ENCODE results near the gene ITGAX. TPM values are rescaled to one million over a fixed set of nuclear protein-coding genes. Genes with fewer than 3 reads are reported as not detected.
A peak's percentile ranks its signal among the peaks of the same experiment; 100 is the strongest.

The ITGAX gene
- total and polyA plus RNA-seq, 2 donors (not counting 1 experiment from before 2014, with no cell fraction given), result under 0.01 TPM; not detected in 1

DNA sequence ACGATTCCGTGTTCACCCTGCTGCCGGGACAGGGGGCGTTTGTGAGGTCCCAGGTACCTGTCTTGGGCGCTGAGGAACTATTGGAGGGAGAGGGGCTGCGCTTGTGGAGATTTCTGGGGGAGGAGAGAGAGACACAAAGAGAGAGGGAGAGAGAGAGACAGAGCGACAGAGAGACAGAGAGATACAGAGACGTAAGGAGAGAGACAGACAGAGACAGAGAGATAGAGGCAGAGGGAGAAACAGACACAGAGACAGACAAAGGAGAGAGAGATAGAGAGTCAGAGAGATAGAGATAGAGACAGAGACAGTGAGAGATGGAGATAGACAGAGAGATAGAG lies 24.5 kb upstream of the ITGAX start:
- H3K4me3 ChIP-seq (replicated peaks in 1 of 4; ENCODE audit: control extremely low read depth in 1 of 4, insufficient read depth in 1 of 4, low read depth in 3 of 4, low read length in 4 of 4), result no peak overlapping the region
- no peaks in the 10 kb centered on the region for H3K36me3 ChIP-seq (ENCODE audit: control insufficient read depth, insufficient read depth, low read length)
- no peak overlapping the region for H3K27ac ChIP-seq (ENCODE audit: insufficient read depth, low read length)
- DNase-seq (ENCODE audit: low read depth in 2 of 2), result no peak
- H3K9me3 ChIP-seq (ENCODE audit: control insufficient read depth, insufficient read depth, low read depth, low read length), result no peaks in the 10 kb centered on the region
- no peaks in the 10 kb centered on the region for H3K4me1 ChIP-seq (ENCODE audit: control insufficient read depth, extremely low read depth, insufficient read depth, low read length)
- TF ChIP-seq, protein P1, sequence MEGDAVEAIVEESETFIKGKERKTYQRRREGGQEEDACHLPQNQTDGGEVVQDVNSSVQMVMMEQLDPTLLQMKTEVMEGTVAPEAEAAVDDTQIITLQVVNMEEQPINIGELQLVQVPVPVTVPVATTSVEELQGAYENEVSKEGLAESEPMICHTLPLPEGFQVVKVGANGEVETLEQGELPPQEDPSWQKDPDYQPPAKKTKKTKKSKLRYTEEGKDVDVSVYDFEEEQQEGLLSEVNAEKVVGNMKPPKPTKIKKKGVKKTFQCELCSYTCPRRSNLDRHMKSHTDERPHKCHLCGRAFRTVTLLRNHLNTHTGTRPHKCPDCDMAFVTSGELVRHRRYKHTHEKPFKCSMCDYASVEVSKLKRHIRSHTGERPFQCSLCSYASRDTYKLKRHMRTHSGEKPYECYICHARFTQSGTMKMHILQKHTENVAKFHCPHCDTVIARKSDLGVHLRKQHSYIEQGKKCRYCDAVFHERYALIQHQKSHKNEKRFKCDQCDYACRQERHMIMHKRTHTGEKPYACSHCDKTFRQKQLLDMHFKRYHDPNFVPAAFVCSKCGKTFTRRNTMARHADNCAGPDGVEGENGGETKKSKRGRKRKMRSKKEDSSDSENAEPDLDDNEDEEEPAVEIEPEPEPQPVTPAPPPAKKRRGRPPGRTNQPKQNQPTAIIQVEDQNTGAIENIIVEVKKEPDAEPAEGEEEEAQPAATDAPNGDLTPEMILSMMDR (conservative IDR thresholded peaks at IDR 0.05 in 1 of 2, IDR thresholded peaks at IDR 0.05 in 1 of 2; ENCODE audit: low read depth in 1 of 2, low read length in 2 of 2), result no peak
- H3K79me2 ChIP-seq (ENCODE audit: control insufficient read depth, insufficient read depth, low read length), result no peaks in the 10 kb centered on the region
- no peak overlapping the region for H3K9ac ChIP-seq (ENCODE audit: insufficient read depth, low read length)
- H3K4me2 ChIP-seq (ENCODE audit: extremely low read depth, insufficient read depth, low read length), result no peak overlapping the region
- H2AFZ ChIP-seq (ENCODE audit: low read length), result no peak overlapping the region
- no peaks in the 10 kb centered on the region for H4K20me1 ChIP-seq (ENCODE audit: control insufficient read depth, extremely low read depth, insufficient read depth, low read length)
- H3K27me3 ChIP-seq (ENCODE audit: control insufficient read depth, insufficient read depth, low read length), result peaks cover 14% of the 10 kb centered on the region

GRCh38 chr16:31331141-31331764 lies 23.7 kb upstream of the ITGAX start:
- no peak overlapping the region for H3K4me3 ChIP-seq (replicated peaks in 1 of 4; ENCODE audit: control extremely low read depth in 1 of 4, insufficient read depth in 1 of 4, low read depth in 3 of 4, low read length in 4 of 4)
- no peaks in the 10 kb centered on the region for H3K79me2 ChIP-seq (ENCODE audit: control insufficient read depth, insufficient read depth, low read length)
- TF ChIP-seq, protein P1 (conservative IDR thresholded peaks at IDR 0.05 in 1 of 2, IDR thresholded peaks at IDR 0.05 in 1 of 2; ENCODE audit: low read depth in 1 of 2, low read length in 2 of 2), result no peak
- TF ChIP-seq EZH2 (IDR thresholded peaks at IDR 0.05; ENCODE audit: low read length, missing control alignments), result no peak
- H2AFZ ChIP-seq (ENCODE audit: low read length), result no peak overlapping the region
- no peaks in the 10 kb centered on the region for H3K9me3 ChIP-seq (ENCODE audit: control insufficient read depth, insufficient read depth, low read depth, low read length)
- H4K20me1 ChIP-seq (ENCODE audit: control insufficient read depth, extremely low read depth, insufficient read depth, low read length), result no peaks in the 10 kb centered on the region
- H3K4me2 ChIP-seq (ENCODE audit: extremely low read depth, insufficient read depth, low read length), result no peak overlapping the region
- H3K9ac ChIP-seq (ENCODE audit: insufficient read depth, low read length), result no peak overlapping the region
- no peaks in the 10 kb centered on the region for H3K4me1 ChIP-seq (ENCODE audit: control insufficient read depth, extremely low read depth, insufficient read depth, low read length)
- DNase-seq (ENCODE audit: low read depth in 2 of 2), result no peak
- H3K27ac ChIP-seq (ENCODE audit: insufficient read depth, low read length), result no peak overlapping the region
- peaks cover 14% of the 10 kb centered on the region for H3K27me3 ChIP-seq (ENCODE audit: control insufficient read depth, insufficient read depth, low read length)
- H3K36me3 ChIP-seq (ENCODE audit: control insufficient read depth, insufficient read depth, low read length), result no peaks in the 10 kb centered on the region

DNA sequence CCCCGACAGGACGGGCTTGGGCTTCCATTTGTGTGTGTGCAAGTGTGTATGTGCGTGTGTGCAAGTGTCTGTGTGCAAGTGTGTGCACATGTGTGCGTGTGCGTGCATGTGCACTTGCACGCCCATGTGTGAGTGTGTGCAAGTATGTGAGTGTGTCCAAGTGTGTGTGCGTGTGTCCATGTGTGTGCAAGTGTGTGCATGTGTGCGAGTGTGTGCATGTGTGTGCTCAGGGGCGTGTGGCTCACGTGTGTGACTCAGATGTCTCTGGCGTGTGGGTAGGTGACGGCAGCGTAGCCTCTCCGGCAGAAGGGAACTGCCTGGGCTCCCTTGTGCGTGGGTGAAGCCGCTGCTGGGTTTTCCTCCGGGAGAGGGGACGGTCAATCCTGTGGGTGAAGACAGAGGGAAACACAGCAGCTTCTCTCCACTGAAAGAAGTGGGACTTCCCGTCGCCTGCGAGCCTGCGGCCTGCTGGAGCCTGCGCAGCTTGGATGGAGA lies 23.1 kb upstream of the ITGAX start:
- peaks cover 14% of the 10 kb centered on the region for H3K27me3 ChIP-seq (ENCODE audit: control insufficient read depth, insufficient read depth, low read length)
- DNase-seq (ENCODE audit: low read depth in 2 of 2), result no peak

More for the DNA sequence above, 23.1 kb upstream of the ITGAX start:
- no peaks in the 10 kb centered on the region for H3K9me3 ChIP-seq (ENCODE audit: control insufficient read depth, insufficient read depth, low read depth, low read length)
- no peak overlapping the region for H2AFZ ChIP-seq (ENCODE audit: low read length)
- peak; percentile 38 for TF ChIP-seq EZH2 (IDR thresholded peaks at IDR 0.05; ENCODE audit: low read length, missing control alignments)
- TF ChIP-seq, protein P1 (conservative IDR thresholded peaks at IDR 0.05 in 1 of 2, IDR thresholded peaks at IDR 0.05 in 1 of 2; ENCODE audit: low read depth in 1 of 2, low read length in 2 of 2), result no peak
- H3K4me2 ChIP-seq (ENCODE audit: extremely low read depth, insufficient read depth, low read length), result no peak overlapping the region
- H3K36me3 ChIP-seq (ENCODE audit: control insufficient read depth, insufficient read depth, low read length), result no peaks in the 10 kb centered on the region
- H3K9ac ChIP-seq (ENCODE audit: insufficient read depth, low read length), result no peak overlapping the region
- no peak overlapping the region for H3K27ac ChIP-seq (ENCODE audit: insufficient read depth, low read length)
- H4K20me1 ChIP-seq (ENCODE audit: control insufficient read depth, extremely low read depth, insufficient read depth, low read length), result no peaks in the 10 kb centered on the region
- H3K4me1 ChIP-seq (ENCODE audit: control insufficient read depth, extremely low read depth, insufficient read depth, low read length), result no peaks in the 10 kb centered on the region
- no peak overlapping the region for H3K4me3 ChIP-seq (replicated peaks in 1 of 4; ENCODE audit: control extremely low read depth in 1 of 4, insufficient read depth in 1 of 4, low read depth in 3 of 4, low read length in 4 of 4)
- no peaks in the 10 kb centered on the region for H3K79me2 ChIP-seq (ENCODE audit: control insufficient read depth, insufficient read depth, low read length)
